ENCODE results near the gene RTL9.

The RTL9 gene

GRCh38 chrX:110358548-110358947 lies at the start of gene RTL9:
TSS of gene RTL9 (plus strand) at chrX:110358848. CDS start at chrX:110450618, 91,770 bp downstream.
- no peak within 1 kb of the TSS for H3K4me3 ChIP-seq (ENCODE audit: low read length)
- TF ChIP-seq CTCF (conservative IDR thresholded peaks at IDR 0.05; ENCODE audit: low read depth, low read length) = no peak
- no peak for DNase-seq (ENCODE audit: low read depth)

GRCh38 chrX:110310000-110310790 lies 48.5 kb upstream of the RTL9 start:
- DNase-seq (ENCODE audit: low read depth) = no peak
- TF ChIP-seq CTCF (conservative IDR thresholded peaks at IDR 0.05; ENCODE audit: low read depth, low read length) = no peak
- H3K4me3 ChIP-seq (ENCODE audit: low read length) = no peak overlapping the region

GRCh38 chrX:110310896-110311295 lies 47.8 kb upstream of the RTL9 start:
- DNase-seq (ENCODE audit: low read depth) = no peak

GRCh38 chrX:110311437-110312230 lies 47.0 kb upstream of the RTL9 start:
- DNase-seq (ENCODE audit: low read depth) = no peak
- no peak for TF ChIP-seq CTCF (conservative IDR thresholded peaks at IDR 0.05; ENCODE audit: low read depth, low read length)
- no peak overlapping the region for H3K4me3 ChIP-seq (ENCODE audit: low read length)

More at GRCh38 chrX:110310896-110311295, 47.8 kb upstream of the RTL9 start:
- no peak overlapping the region for H3K4me3 ChIP-seq (ENCODE audit: low read length)
- TF ChIP-seq CTCF (conservative IDR thresholded peaks at IDR 0.05; ENCODE audit: low read depth, low read length) = no peak

- TF ChIP-seq CTCF (conservative IDR thresholded peaks at IDR 0.05; ENCODE audit: low read depth, low read length) = no peak
These were observed 43.1 kb upstream of the RTL9 start for GRCh38 chrX:110315551-110315950.

GRCh38 chrX:110316351-110317060 lies 42.1 kb upstream of the RTL9 start:
- TF ChIP-seq CTCF (conservative IDR thresholded peaks at IDR 0.05; ENCODE audit: low read depth, low read length) = no peak
- no peak for DNase-seq (ENCODE audit: low read depth)
- peak overlapping the region; percentile 73 for H3K4me3 ChIP-seq (ENCODE audit: low read length)

More at GRCh38 chrX:110315551-110315950, 43.1 kb upstream of the RTL9 start:
- no peak for DNase-seq (ENCODE audit: low read depth)
- peak overlapping the region; percentile 73 for H3K4me3 ChIP-seq (ENCODE audit: low read length)

Data from retinal pigment epithelial cell (primary cell).